Measurements from ENCODE around the gene NRAS.
A peak's percentile ranks its signal among the peaks of the same experiment; 100 is the strongest.

NRAS gene

DNA sequence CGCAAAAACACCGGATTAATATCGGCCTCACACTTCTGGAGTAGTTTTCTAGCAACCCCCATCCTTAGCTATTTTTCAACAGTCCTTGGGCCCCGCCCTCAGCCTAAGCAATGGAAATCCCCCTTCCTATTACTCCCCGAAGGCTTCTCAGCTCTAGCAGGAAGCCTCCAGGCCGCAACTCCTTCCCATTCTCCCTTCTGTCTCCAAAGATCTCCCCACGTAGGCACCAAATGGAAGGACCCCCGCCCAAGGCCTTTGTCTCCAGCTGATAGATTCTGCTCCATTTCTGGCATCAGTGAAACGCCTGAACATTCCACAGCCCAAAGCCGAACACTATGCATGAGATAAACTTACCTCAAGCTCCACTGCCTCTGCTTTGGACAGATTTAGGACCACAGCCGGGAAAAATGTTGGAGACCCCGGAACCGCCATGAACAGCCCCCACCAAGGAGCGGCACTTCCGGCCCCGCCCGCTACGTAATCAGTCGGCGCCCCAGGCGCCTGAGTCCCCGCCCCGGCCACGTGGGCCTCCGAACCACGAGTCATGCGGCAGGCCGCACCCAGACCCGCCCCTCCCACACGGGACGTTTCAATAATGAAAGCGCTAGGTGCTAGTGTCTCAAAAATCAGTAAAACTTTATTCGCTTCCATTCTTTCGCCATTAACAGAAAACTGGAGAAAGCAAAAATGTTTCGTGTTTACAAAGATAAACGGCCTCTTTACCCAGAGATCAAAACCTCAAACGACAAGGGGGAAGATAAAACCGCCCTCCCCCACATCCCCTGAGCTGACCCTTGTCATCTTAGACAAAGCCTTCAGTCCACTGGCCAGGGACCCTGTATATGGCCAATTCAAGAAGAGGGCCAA, at the start of gene NRAS:
Gene NRAS (minus strand): TSS at position 468 of the 867 bp plus-strand sequence. CDS start 611 bp downstream, outside the sequence.
- Histone ChIP-seq H3K36me3 (replicated peaks; ENCODE audit: low read depth, low read length) (peaks cover 21% of the 10 kb centered on the region), H4K20me1 (ENCODE audit: insufficient read depth, low read length) (no peaks in the 10 kb centered on the region), H3K27ac (ENCODE audit: low read length) (peak within 1 kb of the TSS; percentile 81), H3K9me3 (ENCODE audit: insufficient read depth, low read length) (no peaks in the 10 kb centered on the region), H2AFZ (ENCODE audit: low read depth, low read length) (peak within 1 kb of the TSS; percentile 67; the same call in 1 of the 2 replicates), H3K4me3 (ENCODE audit: low read length) (peak within 1 kb of the TSS; percentile 95), H3K27me3 (ENCODE audit: low read depth, low read length) (no peaks in the 10 kb centered on the region), H3K4me1 (ENCODE audit: low read length) (peaks cover 11% of the 10 kb centered on the region), H3K9ac (ENCODE audit: low read length) (peak within 1 kb of the TSS; percentile 99), H3K4me2 (ENCODE audit: low read length) (peak within 1 kb of the TSS; percentile 93), H3K79me2 (ENCODE audit: low read length) (peaks cover 31% of the 10 kb centered on the region)
- TF ChIP-seq EZH2phosphoT487 (IDR thresholded peaks at IDR 0.05; ENCODE audit: low read depth): no peak
- TF ChIP-seq, protein P1, sequence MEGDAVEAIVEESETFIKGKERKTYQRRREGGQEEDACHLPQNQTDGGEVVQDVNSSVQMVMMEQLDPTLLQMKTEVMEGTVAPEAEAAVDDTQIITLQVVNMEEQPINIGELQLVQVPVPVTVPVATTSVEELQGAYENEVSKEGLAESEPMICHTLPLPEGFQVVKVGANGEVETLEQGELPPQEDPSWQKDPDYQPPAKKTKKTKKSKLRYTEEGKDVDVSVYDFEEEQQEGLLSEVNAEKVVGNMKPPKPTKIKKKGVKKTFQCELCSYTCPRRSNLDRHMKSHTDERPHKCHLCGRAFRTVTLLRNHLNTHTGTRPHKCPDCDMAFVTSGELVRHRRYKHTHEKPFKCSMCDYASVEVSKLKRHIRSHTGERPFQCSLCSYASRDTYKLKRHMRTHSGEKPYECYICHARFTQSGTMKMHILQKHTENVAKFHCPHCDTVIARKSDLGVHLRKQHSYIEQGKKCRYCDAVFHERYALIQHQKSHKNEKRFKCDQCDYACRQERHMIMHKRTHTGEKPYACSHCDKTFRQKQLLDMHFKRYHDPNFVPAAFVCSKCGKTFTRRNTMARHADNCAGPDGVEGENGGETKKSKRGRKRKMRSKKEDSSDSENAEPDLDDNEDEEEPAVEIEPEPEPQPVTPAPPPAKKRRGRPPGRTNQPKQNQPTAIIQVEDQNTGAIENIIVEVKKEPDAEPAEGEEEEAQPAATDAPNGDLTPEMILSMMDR (IDR thresholded peaks at IDR 0.05; ENCODE audit: low read depth, low read length): no peak

DNA sequence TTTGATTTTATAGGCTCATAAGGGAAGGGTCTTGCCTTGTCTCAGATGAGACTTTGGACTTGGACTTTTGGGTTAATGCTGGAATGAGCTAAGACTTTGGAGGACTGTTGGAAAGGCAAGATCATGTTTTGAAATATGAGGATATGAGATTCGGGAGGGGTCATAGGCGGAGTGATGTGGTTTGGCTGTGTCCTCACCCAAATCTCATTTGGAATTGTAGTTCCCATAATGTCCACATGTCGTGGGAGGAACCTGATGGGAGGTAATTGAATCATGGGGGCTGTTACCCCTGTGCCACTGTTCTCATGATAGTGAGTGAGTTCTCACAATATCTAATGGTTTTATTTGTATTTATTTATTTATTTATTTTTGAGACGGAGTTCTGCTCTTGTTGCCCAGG, 48.1 kb upstream of the NRAS start:
- Histone ChIP-seq H3K9me3 (ENCODE audit: insufficient read depth, low read length) (no peaks in the 10 kb centered on the region), H3K9ac (ENCODE audit: low read length) (no peak overlapping the region), H4K20me1 (ENCODE audit: insufficient read depth, low read length) (no peaks in the 10 kb centered on the region), H3K79me2 (ENCODE audit: low read length) (no peaks in the 10 kb centered on the region), H3K4me3 (ENCODE audit: low read length) (no peak overlapping the region), H3K27ac (ENCODE audit: low read length) (no peak overlapping the region), H3K27me3 (ENCODE audit: low read depth, low read length) (no peaks in the 10 kb centered on the region), H3K4me2 (ENCODE audit: low read length) (no peak overlapping the region), H3K4me1 (ENCODE audit: low read length) (no peaks in the 10 kb centered on the region), H3K36me3 (replicated peaks; ENCODE audit: low read depth, low read length) (no peaks in the 10 kb centered on the region), H2AFZ (ENCODE audit: low read depth, low read length) (no peak overlapping the region)
- TF ChIP-seq EZH2phosphoT487 (IDR thresholded peaks at IDR 0.05; ENCODE audit: low read depth): no peak
- TF ChIP-seq, protein P1 (IDR thresholded peaks at IDR 0.05; ENCODE audit: low read depth, low read length): no peak

DNA sequence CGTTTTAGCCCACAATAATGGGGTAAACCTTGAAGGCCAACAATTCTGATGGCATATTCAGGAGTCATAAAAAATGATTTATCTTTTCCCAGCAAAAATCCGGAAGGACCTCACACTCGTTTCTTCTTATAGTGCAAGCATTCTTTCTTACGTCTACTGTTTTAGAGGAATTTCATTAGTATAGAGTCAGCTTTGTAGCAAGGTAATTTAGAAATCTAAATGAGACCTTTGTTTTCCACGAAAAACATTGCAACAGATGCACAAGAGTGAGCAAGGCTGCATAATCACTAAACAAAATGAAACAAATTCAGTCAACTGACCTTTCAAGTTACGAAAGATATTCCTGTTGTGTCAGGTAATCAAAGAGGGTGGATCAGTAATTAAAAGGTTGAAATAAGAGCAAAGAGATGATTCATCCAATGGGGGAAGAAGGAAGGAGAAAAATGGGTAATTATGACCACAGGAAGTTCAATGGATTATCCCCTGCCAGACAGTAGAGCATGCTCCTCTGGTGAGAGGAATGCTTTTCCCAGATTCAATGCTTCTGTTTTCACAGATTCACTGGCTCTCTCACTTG, 41.8 kb upstream of the NRAS start:
- H4K20me1 ChIP-seq (ENCODE audit: insufficient read depth, low read length): peaks cover 39% of the 10 kb centered on the region
- H3K36me3 ChIP-seq (replicated peaks; ENCODE audit: low read depth, low read length): peaks cover 12% of the 10 kb centered on the region
- peak overlapping the region; percentile 100 for H3K4me3 ChIP-seq (ENCODE audit: low read length)
- H3K27ac ChIP-seq (ENCODE audit: low read length): peak overlapping the region; percentile 58
- no peaks in the 10 kb centered on the region; the same call in 1 of the 2 replicates for H3K27me3 ChIP-seq (ENCODE audit: low read depth, low read length)
- H3K79me2 ChIP-seq (ENCODE audit: low read length): peaks cover 45% of the 10 kb centered on the region
- peaks cover 28% of the 10 kb centered on the region for H3K4me1 ChIP-seq (ENCODE audit: low read length)
- peak overlapping the region; percentile 82 for H3K4me2 ChIP-seq (ENCODE audit: low read length)
- TF ChIP-seq, protein P1 (IDR thresholded peaks at IDR 0.05; ENCODE audit: low read depth, low read length): no peak
- no peak for TF ChIP-seq EZH2phosphoT487 (IDR thresholded peaks at IDR 0.05; ENCODE audit: low read depth)
- H3K9ac ChIP-seq (ENCODE audit: low read length): peak overlapping the region; percentile 100
- no peaks in the 10 kb centered on the region for H3K9me3 ChIP-seq (ENCODE audit: insufficient read depth, low read length)
- peak overlapping the region; percentile 99 for H2AFZ ChIP-seq (ENCODE audit: low read depth, low read length)

All from OCI-LY3 (cell line).